Inferior parietal cortex (tissue), 1 donor: ENCODE results near the gene RUBCN.

ENCODE experiments used
- DNase-seq: peaks from one replicate; pipeline ENCODE4 v3.0.0-alpha.2; 2016; ENCODE audit errors: extremely low spot score

Gene RUBCN

DNA sequence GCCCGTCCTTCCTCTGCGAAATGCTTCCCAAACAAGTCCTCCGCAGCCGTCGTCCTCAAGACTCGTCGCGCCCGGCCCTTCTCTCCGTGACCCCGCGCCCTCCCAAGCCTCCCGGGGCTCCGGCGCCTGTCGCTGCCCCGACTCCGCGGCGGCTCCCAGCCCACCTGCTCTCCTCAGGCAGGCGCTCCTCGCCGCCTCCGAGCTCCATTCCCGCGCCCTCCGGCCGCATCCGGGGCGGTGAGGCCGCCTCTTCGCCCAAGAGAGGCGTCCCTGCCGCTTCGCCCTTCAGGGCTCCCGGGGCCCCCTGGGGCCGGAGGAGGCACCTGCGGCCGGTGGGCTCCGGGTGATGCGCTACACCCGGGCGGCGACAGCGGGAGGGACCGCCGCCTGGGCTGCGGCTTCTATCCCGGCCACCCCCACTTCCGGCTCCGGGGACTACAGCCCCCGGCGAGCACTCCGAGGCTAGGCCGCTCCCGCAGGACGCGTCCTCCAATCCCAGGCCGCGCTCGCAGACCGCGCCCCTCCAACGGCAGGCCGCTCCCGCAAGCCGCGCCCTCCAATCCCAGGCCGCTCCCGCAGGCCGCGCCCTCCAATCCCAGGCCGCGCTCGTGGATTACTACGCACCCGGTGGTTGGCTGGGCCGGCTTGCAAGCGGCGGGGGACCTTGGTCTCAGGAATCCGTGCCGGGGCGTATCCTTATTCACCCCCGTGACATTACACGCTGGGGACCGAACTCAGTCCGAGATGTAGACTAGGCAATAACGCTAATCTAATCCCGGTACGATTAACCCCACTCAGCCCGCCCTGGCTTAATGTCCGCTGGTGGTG, at the start of gene RUBCN:
Gene RUBCN (minus strand): TSS at position 414 of the 828 bp plus-strand sequence. CDS start 185 bp downstream, at position 229.
- peak; percentile 95 for DNase-seq

DNA sequence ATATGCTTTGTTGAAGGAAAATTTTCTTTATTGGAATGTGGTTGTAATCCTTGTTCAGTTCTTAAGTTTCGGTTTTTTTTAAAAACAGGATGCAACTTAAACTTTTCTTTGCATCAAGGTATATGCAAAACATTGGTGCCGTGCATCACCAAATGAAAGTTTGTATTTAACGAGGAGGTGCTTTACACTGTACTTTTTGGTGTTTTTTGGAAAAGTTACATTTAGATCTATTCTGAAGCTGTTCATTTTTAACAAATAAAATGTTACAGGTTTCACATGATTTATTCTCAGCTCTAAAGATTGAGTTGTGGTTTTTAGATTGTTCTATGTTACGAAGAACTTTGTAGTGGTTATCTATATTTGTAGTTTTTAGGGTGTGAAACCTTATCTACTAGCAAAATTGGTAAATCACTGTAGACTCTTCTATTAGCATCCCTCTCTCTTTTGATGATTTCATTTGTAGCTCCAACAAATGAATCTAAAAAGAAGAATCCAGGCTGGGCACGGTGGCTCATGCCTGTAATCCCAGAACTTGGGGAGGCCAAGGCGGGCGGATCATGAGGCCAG, 47.4 kb upstream of the RUBCN start:
- no peak for DNase-seq

GRCh38 chr3:197782230-197782629, 45.5 kb upstream of the RUBCN start:
- DNase-seq = no peak

DNA sequence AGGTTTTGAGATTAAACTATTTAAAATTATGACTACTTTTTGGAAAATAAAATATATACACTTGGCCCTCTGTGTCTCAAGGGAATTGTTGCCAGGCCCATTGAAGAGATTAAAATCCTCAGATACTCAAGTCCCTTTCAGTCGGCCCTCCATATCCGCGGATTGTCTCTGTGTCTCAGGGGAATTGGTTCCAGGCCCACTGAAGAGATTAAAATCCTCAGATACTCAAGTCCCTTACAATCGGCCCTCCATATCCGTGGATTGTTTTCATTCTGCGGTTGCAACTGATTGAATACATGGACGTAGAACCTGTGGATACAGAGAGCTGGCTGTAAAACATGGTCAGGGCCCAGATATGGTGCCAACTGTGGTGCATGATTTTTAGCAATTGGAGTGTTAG, 38.6 kb upstream of the RUBCN start:
- no peak for DNase-seq

GRCh38 chr3:197761784-197762183, 25.1 kb upstream of the RUBCN start:
- DNase-seq = no peak

- DNase-seq = no peak
These were observed 21.8 kb upstream of the RUBCN start for GRCh38 chr3:197758512-197758911.

GRCh38 chr3:197756704-197757103, 20.0 kb upstream of the RUBCN start:
- no peak for DNase-seq

GRCh38 chr3:197753263-197753662, 16.6 kb upstream of the RUBCN start:
- DNase-seq = no peak

GRCh38 chr3:197752107-197752506, 15.4 kb upstream of the RUBCN start:
- DNase-seq = no peak

DNA sequence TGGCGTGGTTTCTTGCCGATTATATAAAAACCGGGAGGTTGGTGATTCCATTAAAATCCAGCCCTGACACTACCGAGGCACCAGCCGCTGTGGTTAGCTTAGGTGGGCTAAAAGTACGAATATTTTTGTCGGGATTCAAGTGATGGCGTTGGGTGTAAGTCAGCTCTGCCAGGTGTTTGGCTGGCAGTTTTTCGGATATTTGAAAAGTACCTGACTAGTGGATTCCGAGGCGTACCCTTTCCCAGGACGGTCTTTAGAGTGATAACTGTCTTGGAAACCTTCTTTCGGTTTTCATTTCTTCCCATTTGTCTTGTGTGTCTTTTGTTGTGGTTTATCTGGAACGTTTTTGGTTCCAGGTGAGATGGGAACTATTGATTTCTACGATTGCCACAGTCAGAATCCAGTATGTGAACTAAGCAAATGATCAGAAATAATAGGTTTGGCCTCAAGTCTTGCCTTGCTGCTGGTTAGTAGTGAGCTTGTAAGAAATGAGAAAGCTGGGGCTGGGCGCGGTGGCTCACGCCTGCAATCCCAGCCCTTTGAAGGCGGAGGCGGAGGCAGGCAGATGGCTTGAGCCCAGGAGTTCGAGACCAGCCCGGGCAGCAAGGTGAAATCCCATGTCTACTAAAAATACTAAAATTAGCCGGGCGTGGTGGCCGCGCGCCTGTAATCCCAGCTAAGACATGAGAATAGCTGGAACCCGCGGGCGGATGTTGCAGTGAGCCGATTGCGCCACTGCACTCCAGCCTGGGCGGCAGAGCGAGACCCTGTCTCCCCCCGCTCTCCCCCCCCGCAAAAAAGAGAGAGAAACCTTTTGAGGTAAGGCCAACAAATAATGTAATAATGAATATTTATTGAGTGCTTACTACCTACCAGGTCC, 14.4 kb upstream of the RUBCN start:
- DNase-seq = no peak

GRCh38 chr3:197750396-197750831, 13.7 kb upstream of the RUBCN start:
- DNase-seq = peak; percentile 63

DNA sequence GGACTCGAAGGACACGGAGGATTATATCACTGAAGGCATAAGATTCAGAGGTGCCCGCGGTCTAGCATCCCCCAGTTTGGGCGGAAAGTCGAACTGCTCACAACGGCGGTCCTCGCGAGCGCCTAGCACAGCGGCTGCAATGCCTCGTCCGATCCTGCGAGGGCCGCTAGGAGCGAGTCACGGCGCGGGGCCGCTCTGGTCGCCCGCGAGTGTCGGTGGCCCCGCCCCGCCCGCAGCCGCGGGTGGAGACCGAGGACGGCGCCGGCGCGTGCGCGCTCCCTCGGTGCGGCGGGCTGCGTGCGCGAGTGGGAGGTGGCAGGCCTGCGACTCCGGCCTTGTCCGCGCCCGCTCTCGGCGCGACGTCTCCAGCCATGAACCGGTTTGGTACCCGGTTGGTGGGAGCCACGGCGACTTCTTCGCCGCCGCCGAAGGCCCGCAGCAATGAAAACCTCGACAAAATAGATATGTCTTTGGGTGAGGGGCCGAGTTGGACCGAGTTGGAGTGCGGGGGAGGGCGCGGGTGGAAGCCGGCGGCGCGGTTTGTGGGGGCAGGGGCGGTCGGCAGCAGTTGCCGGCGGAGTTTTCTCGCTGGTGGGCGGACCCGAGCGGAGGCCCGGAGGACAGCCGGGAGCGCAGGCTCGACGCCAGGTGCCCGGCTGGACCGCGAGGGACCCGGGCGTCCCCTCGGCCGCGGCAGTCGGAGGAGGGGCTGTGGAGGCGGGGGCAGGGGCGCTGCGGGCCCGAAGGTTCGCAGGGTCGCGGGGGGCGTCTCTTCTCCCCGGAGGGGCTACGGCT, 13.1 kb upstream of the RUBCN start, which contains the start of gene FYTTD1:
Gene FYTTD1 (plus strand): TSS at position 283 of the 795 bp plus-strand sequence. CDS start 89 bp downstream, at position 372.
- DNase-seq = peak; percentile 88

GRCh38 chr3:197749315-197749600, 12.6 kb upstream of the RUBCN start:
- DNase-seq = no peak

DNA sequence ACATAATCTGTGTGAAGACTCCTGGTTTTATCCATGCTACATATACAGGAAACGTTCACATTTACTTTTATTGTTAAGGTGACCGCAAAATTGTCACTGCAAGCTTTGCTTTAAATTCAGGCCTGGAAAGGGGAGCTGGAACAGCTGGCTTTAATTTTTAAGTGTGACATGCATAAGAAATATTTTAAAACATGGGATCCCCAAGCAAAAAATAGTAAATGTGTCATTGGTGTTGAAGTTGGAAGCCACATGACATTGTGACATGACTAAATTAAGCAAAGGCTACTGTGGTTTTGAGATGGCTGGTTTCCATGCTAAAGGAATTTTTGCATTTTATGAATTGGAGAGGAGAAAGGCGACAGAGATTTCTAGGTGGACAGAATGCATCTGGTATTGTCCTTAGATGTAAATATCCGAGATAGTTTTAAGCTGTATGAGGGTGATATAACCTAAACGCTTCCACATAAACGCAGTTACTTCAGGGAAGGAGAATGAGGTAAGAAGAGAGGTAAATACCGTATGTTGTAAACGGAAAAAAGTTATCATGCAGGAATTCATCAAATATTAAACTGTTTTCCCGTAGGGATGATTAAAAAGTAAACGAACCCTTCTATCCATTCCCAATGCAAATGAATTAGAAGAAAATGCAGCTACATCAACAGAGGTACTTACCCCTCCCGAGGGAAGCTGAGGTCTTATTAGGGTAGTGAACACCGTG, 12.1 kb upstream of the RUBCN start:
- DNase-seq = peak; percentile 62

DNA sequence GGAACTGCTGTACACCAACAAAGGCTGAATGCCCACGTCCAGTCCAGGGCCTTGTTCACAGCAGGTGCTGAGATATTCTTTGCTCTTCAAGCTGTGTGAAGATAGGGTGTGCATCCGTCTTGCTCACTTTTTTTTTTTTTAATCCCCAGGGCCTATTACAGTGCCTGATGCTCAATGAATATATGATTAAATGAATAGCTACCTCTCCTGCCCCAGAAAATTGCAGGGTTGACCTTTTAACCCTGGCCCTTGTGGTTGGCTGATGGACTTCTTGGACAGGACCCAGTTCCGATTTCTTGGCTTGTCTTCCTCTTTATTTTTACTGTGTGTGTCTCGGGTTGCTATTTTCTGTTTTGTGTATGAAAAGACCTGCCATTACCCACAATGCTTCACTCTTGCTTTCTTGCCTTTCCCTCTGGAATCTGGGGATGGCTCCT, 10.1 kb upstream of the RUBCN start:
- DNase-seq = no peak

DNA sequence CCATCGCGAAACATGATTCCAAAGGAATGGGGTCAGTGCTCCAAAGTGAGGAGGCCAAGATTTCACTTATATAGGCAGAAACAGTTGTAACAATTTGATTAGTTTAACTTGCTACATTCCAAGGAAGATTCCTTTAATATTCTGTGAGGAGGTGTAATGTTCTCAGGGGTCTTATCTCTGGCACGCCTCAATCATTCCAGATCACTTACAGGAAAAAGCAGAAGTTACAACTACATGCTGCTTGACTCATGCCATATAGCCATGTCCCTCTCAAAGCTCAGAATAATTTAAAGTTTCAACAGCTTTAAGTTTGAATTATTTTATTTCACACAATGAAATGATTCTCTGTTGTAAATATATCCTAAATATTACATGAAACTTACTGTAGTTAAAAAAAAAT, 9.5 kb upstream of the RUBCN start:
- no peak for DNase-seq

GRCh38 chr3:197742787-197743186, 6.1 kb upstream of the RUBCN start:
- DNase-seq = no peak

DNA sequence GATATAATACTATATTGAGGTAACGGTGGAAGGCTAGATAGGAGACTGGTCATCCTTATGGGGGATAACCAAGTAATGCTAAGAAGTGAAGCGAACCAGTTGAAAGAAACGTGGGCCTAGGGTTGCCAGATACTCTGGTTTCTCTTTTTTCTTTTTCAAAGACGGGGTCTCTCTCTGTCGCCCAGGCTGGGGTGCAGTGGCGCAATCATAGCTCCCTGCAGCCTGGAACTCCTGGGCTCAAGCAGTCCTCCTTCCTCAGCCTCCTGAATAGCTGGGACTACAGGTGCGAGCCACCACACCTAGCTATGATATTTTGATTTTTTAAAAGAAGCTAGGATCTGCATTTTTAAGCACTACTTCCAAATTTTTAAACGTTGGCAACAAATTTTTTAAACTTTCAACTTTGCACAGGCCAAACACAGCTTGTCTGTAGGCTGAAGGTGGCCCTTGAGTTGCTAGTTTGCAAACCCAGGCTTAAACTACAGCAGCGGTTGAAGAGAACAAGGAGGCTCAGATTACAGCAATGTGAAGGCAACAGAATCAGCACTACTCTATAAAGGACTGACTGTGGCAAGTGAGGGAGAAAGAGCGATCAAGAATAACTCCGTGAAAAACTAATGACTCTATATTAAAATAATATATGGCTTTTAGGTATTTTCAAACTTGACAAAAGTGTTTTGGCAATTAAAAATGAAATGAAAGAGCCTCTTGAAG, 1.2 kb upstream of the RUBCN start:
- no peak for DNase-seq

GRCh38 chr3:197737319-197737649, 580 bp upstream of the RUBCN start:
- DNase-seq = no peak

DNA sequence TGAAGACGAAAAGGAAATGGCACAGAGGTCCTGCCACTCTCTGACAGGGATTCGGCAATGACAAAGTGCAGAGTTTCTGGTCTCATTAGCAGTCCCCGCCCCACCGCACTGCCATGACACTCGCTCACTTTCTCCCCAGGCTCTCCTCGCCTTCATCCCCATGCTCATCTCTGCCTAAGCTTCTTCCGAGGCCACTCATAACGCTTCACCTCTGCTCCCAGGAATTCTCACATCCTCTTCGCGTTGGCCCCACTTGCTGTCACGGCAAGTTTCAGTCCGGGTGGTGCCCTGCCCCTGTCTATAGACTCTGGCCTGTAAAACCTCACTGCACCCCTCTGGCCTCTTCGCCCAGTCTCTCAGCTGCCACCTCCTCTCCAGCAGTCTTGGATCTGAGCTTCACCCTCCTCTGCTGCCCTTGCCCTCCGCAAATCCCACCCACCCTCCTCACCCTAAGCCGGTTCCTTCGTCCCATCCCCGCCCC, 654 bp downstream of the RUBCN start:
- DNase-seq = no peak
